ENCODE results near the gene PRELID2.

PRELID2 gene

GRCh38 chr5:145797336-145797735 is 37.8 kb downstream of the PRELID2 start:
- H3K27me3 ChIP-seq (ENCODE audit: insufficient read depth, low read length): no peaks in the 10 kb centered on the region
- H3K36me3 ChIP-seq (ENCODE audit: insufficient read depth, low read length): peaks cover 6% of the 10 kb centered on the region; the same call in 1 of the 2 replicates
- no peak overlapping the region for H3K4me3 ChIP-seq (ENCODE audit: low read depth, low read length)
- H3K27ac ChIP-seq (ENCODE audit: low read depth, low read length): no peak overlapping the region
- no peak overlapping the region for H2AFZ ChIP-seq (ENCODE audit: low read length, unreplicated experiment)
- H3K79me2 ChIP-seq (ENCODE audit: control insufficient read depth, insufficient read depth, low read length, unreplicated experiment): no peaks in the 10 kb centered on the region
- H3K4me1 ChIP-seq (ENCODE audit: control insufficient read depth, insufficient read depth, low read length, unreplicated experiment): peaks cover 5% of the 10 kb centered on the region

- Histone ChIP-seq H3K79me2 (ENCODE audit: control insufficient read depth, insufficient read depth, low read length, unreplicated experiment) (no peaks in the 10 kb centered on the region), H3K36me3 (ENCODE audit: insufficient read depth, low read length) (peaks cover 6% of the 10 kb centered on the region; the same call in 1 of the 2 replicates), H3K4me1 (ENCODE audit: control insufficient read depth, insufficient read depth, low read length, unreplicated experiment) (peaks cover 5% of the 10 kb centered on the region), H3K27ac (ENCODE audit: low read depth, low read length) (no peak overlapping the region), H3K27me3 (ENCODE audit: insufficient read depth, low read length) (no peaks in the 10 kb centered on the region), H2AFZ (ENCODE audit: low read length, unreplicated experiment) (no peak overlapping the region), H3K4me3 (ENCODE audit: low read depth, low read length) (no peak overlapping the region)
These were observed 38.8 kb downstream of the PRELID2 start for GRCh38 chr5:145796318-145796717.

GRCh38 chr5:145793574-145793973 is 41.6 kb downstream of the PRELID2 start:
- H2AFZ ChIP-seq (ENCODE audit: low read length, unreplicated experiment): no peak overlapping the region
- no peaks in the 10 kb centered on the region for H3K27me3 ChIP-seq (ENCODE audit: insufficient read depth, low read length)
- no peak overlapping the region for H3K4me3 ChIP-seq (ENCODE audit: low read depth, low read length)
- no peak overlapping the region for H3K27ac ChIP-seq (ENCODE audit: low read depth, low read length)
- peaks cover 12% of the 10 kb centered on the region; the same call in 1 of the 2 replicates for H3K36me3 ChIP-seq (ENCODE audit: insufficient read depth, low read length)
- no peaks in the 10 kb centered on the region for H3K79me2 ChIP-seq (ENCODE audit: control insufficient read depth, insufficient read depth, low read length, unreplicated experiment)
- peaks cover 5% of the 10 kb centered on the region for H3K4me1 ChIP-seq (ENCODE audit: control insufficient read depth, insufficient read depth, low read length, unreplicated experiment)

- H3K79me2 ChIP-seq (ENCODE audit: control insufficient read depth, insufficient read depth, low read length, unreplicated experiment): no peaks in the 10 kb centered on the region
- no peak overlapping the region for H2AFZ ChIP-seq (ENCODE audit: low read length, unreplicated experiment)
- H3K27me3 ChIP-seq (ENCODE audit: insufficient read depth, low read length): no peaks in the 10 kb centered on the region
- H3K4me3 ChIP-seq (ENCODE audit: low read depth, low read length): no peak overlapping the region
- H3K27ac ChIP-seq (ENCODE audit: low read depth, low read length): no peak overlapping the region
- H3K36me3 ChIP-seq (ENCODE audit: insufficient read depth, low read length): peaks cover 12% of the 10 kb centered on the region; the same call in 1 of the 2 replicates
- peaks cover 5% of the 10 kb centered on the region for H3K4me1 ChIP-seq (ENCODE audit: control insufficient read depth, insufficient read depth, low read length, unreplicated experiment)
These were observed 42.3 kb downstream of the PRELID2 start for GRCh38 chr5:145792840-145793239.

- Histone ChIP-seq H3K4me3 (ENCODE audit: low read depth, low read length) (no peak overlapping the region), H2AFZ (ENCODE audit: low read length, unreplicated experiment) (no peak overlapping the region), H3K79me2 (ENCODE audit: control insufficient read depth, insufficient read depth, low read length, unreplicated experiment) (no peaks in the 10 kb centered on the region), H3K36me3 (ENCODE audit: insufficient read depth, low read length) (peaks cover 12% of the 10 kb centered on the region; the same call in 1 of the 2 replicates), H3K4me1 (ENCODE audit: control insufficient read depth, insufficient read depth, low read length, unreplicated experiment) (peaks cover 4% of the 10 kb centered on the region), H3K27ac (ENCODE audit: low read depth, low read length) (no peak overlapping the region), H3K27me3 (ENCODE audit: insufficient read depth, low read length) (no peaks in the 10 kb centered on the region)
These were observed 43.3 kb downstream of the PRELID2 start for GRCh38 chr5:145791866-145792265.

- H3K27ac ChIP-seq (ENCODE audit: low read depth, low read length): no peak overlapping the region
- H3K4me3 ChIP-seq (ENCODE audit: low read depth, low read length): no peak overlapping the region
These were observed 47.1 kb downstream of the PRELID2 start for GRCh38 chr5:145787996-145788395.

GRCh38 chr5:145787507-145787906 is 47.6 kb downstream of the PRELID2 start:
- peaks cover 12% of the 10 kb centered on the region for H3K36me3 ChIP-seq (ENCODE audit: insufficient read depth, low read length)
- no peak overlapping the region for H2AFZ ChIP-seq (ENCODE audit: low read length, unreplicated experiment)
- H3K4me3 ChIP-seq (ENCODE audit: low read depth, low read length): no peak overlapping the region
- H3K27ac ChIP-seq (ENCODE audit: low read depth, low read length): no peak overlapping the region
- no peaks in the 10 kb centered on the region for H3K79me2 ChIP-seq (ENCODE audit: control insufficient read depth, insufficient read depth, low read length, unreplicated experiment)
- H3K4me1 ChIP-seq (ENCODE audit: control insufficient read depth, insufficient read depth, low read length, unreplicated experiment): peaks cover 3% of the 10 kb centered on the region
- no peaks in the 10 kb centered on the region for H3K27me3 ChIP-seq (ENCODE audit: insufficient read depth, low read length)

More at GRCh38 chr5:145787996-145788395, 47.1 kb downstream of the PRELID2 start:
- no peaks in the 10 kb centered on the region for H3K79me2 ChIP-seq (ENCODE audit: control insufficient read depth, insufficient read depth, low read length, unreplicated experiment)
- no peaks in the 10 kb centered on the region for H3K27me3 ChIP-seq (ENCODE audit: insufficient read depth, low read length)
- H2AFZ ChIP-seq (ENCODE audit: low read length, unreplicated experiment): no peak overlapping the region
- peaks cover 3% of the 10 kb centered on the region for H3K4me1 ChIP-seq (ENCODE audit: control insufficient read depth, insufficient read depth, low read length, unreplicated experiment)
- H3K36me3 ChIP-seq (ENCODE audit: insufficient read depth, low read length): peaks cover 12% of the 10 kb centered on the region

GRCh38 chr5:145787001-145787400 is 48.1 kb downstream of the PRELID2 start:
- Histone ChIP-seq H2AFZ (ENCODE audit: low read length, unreplicated experiment) (no peak overlapping the region), H3K4me1 (ENCODE audit: control insufficient read depth, insufficient read depth, low read length, unreplicated experiment) (peaks cover 3% of the 10 kb centered on the region), H3K27ac (ENCODE audit: low read depth, low read length) (no peak overlapping the region), H3K4me3 (ENCODE audit: low read depth, low read length) (no peak overlapping the region), H3K36me3 (ENCODE audit: insufficient read depth, low read length) (peaks cover 12% of the 10 kb centered on the region), H3K27me3 (ENCODE audit: insufficient read depth, low read length) (no peaks in the 10 kb centered on the region), H3K79me2 (ENCODE audit: control insufficient read depth, insufficient read depth, low read length, unreplicated experiment) (no peaks in the 10 kb centered on the region)

- Histone ChIP-seq H3K4me1 (ENCODE audit: control insufficient read depth, insufficient read depth, low read length, unreplicated experiment) (peaks cover 12% of the 10 kb centered on the region), H3K4me3 (ENCODE audit: low read depth, low read length) (no peak overlapping the region), H3K27me3 (ENCODE audit: insufficient read depth, low read length) (no peaks in the 10 kb centered on the region), H2AFZ (ENCODE audit: low read length, unreplicated experiment) (no peak overlapping the region), H3K36me3 (ENCODE audit: insufficient read depth, low read length) (peaks cover under 1% of the 10 kb centered on the region; the same call in 1 of the 2 replicates), H3K79me2 (ENCODE audit: control insufficient read depth, insufficient read depth, low read length, unreplicated experiment) (no peaks in the 10 kb centered on the region), H3K27ac (ENCODE audit: low read depth, low read length) (no peak overlapping the region)
These were observed 54.2 kb downstream of the PRELID2 start for GRCh38 chr5:145780982-145781381.

- Histone ChIP-seq H3K4me1 (ENCODE audit: control insufficient read depth, insufficient read depth, low read length, unreplicated experiment) (peaks cover 21% of the 10 kb centered on the region), H3K27me3 (ENCODE audit: insufficient read depth, low read length) (no peaks in the 10 kb centered on the region), H3K27ac (ENCODE audit: low read depth, low read length) (no peak overlapping the region)
These were observed 56.8 kb downstream of the PRELID2 start for GRCh38 chr5:145778144-145778900.

GRCh38 chr5:145777445-145778063 is 57.6 kb downstream of the PRELID2 start:
- Histone ChIP-seq H3K27me3 (ENCODE audit: insufficient read depth, low read length) (no peaks in the 10 kb centered on the region), H3K4me3 (ENCODE audit: low read depth, low read length) (no peak overlapping the region), H3K27ac (ENCODE audit: low read depth, low read length) (no peak overlapping the region)

More at GRCh38 chr5:145778144-145778900, 56.8 kb downstream of the PRELID2 start:
- Histone ChIP-seq H3K36me3 (ENCODE audit: insufficient read depth, low read length) (no peaks in the 10 kb centered on the region), H2AFZ (ENCODE audit: low read length, unreplicated experiment) (no peak overlapping the region), H3K79me2 (ENCODE audit: control insufficient read depth, insufficient read depth, low read length, unreplicated experiment) (no peaks in the 10 kb centered on the region), H3K4me3 (ENCODE audit: low read depth, low read length) (no peak overlapping the region)

More at GRCh38 chr5:145777445-145778063, 57.6 kb downstream of the PRELID2 start:
- H3K79me2 ChIP-seq (ENCODE audit: control insufficient read depth, insufficient read depth, low read length, unreplicated experiment): no peaks in the 10 kb centered on the region
- peaks cover 21% of the 10 kb centered on the region for H3K4me1 ChIP-seq (ENCODE audit: control insufficient read depth, insufficient read depth, low read length, unreplicated experiment)
- H3K36me3 ChIP-seq (ENCODE audit: insufficient read depth, low read length): no peaks in the 10 kb centered on the region
- H2AFZ ChIP-seq (ENCODE audit: low read length, unreplicated experiment): no peak overlapping the region

Data from ACC112 (cell line).